ENCODE measurements around the gene LSAMP. TPM values are rescaled to one million over a fixed set of nuclear protein-coding genes. Genes with fewer than 3 reads are reported as not detected.

LSAMP gene
- total and polyA plus RNA-seq, 2 experiments from 2014 or later: 2.0 to 2.9 TPM

- Histone ChIP-seq H3K36me3 (ENCODE audit: insufficient read depth) (no peaks in the 10 kb centered on the region), H3K79me2 (replicated peaks; ENCODE audit: insufficient read depth) (no peaks in the 10 kb centered on the region), H3K4me3 (no peak overlapping the region), H2AFZ (no peak overlapping the region), H3K9me2 (ENCODE audit: insufficient read depth) (no peaks in the 10 kb centered on the region; the same call in none of the 2 replicates), H3F3A (replicated peaks; ENCODE audit: low read depth) (no peaks in the 10 kb centered on the region), H3K27me3 (ENCODE audit: insufficient read depth) (no peaks in the 10 kb centered on the region), H3K4me1 (ENCODE audit: insufficient read depth) (no peaks in the 10 kb centered on the region), H4K20me1 (replicated peaks; ENCODE audit: insufficient read depth) (no peaks in the 10 kb centered on the region), H3K4me2 (no peak overlapping the region), H3K27ac (ENCODE audit: low read depth) (no peak overlapping the region)
- Mint-ChIP-seq H3K27ac (no peak overlapping the region), H3K36me3 (ENCODE audit: low read depth) (peaks cover 7% of the 10 kb centered on the region; the same call in 1 of the 3 replicates), H3K27me3 (ENCODE audit: insufficient read depth, low read depth, poor library complexity) (peaks cover under 1% of the 10 kb centered on the region), H3K4me3 (no peak overlapping the region), H3K4me1 (peaks cover 17% of the 10 kb centered on the region; the same call in 2 of the 3 replicates), H3K9me3 (peaks cover 11% of the 10 kb centered on the region; the same call in 2 of the 3 replicates)
- ATAC-seq: no peak
- no peak for TF ChIP-seq REST (IDR thresholded peaks at IDR 0.05; ENCODE audit: unreplicated experiment)
- TF ChIP-seq STAT1 (IDR thresholded peaks at IDR 0.05; ENCODE audit: unreplicated experiment): no peak
- no peak for TF ChIP-seq NANOG (IDR thresholded peaks at IDR 0.05; ENCODE audit: borderline replicate concordance)
- TF ChIP-seq CREB1 (CRISPR knock-in tag; IDR thresholded peaks at IDR 0.05; ENCODE audit: low read depth): no peak
- no peak for TF ChIP-seq JUNB (IDR thresholded peaks at IDR 0.05; ENCODE audit: unreplicated experiment)
- TF ChIP-seq ZNF331 (CRISPR knock-in tag; IDR thresholded peaks at IDR 0.05; ENCODE audit: low read depth): no peak
- TF ChIP-seq POLR2AphosphoS5 (IDR thresholded peaks at IDR 0.05; ENCODE audit: low read depth): no peak
- no peak for TF ChIP-seq EZH2 (IDR thresholded peaks at IDR 0.05; ENCODE audit: low read depth, unreplicated experiment)
- TF ChIP-seq ZNF462 (CRISPR knock-in tag; IDR thresholded peaks at IDR 0.05): no peak
- no peak for TF ChIP-seq ZNF114 (CRISPR knock-in tag; IDR thresholded peaks at IDR 0.05)
- TF ChIP-seq ETS1 (IDR thresholded peaks at IDR 0.05): no peak
- no peak for TF ChIP-seq CTCF (conservative IDR thresholded peaks at IDR 0.05; ENCODE audit: low read depth in 2 of 2)
- no peak for TF ChIP-seq EZH2phosphoT487 (IDR thresholded peaks at IDR 0.05; ENCODE audit: unreplicated experiment)
- DNase-seq (ENCODE audit: low spot score): no peak
These were observed 357.9 kb downstream of the LSAMP start for GRCh38 chr3:116087426-116087825.
